ENCODE measurements around the gene RASD1. TPM values are rescaled to one million over a fixed set of nuclear protein-coding genes. Genes with fewer than 3 reads are reported as not detected.

Gene RASD1
- total RNA-seq, 1 donor from 2014 or later, result 6.4 TPM

DNA sequence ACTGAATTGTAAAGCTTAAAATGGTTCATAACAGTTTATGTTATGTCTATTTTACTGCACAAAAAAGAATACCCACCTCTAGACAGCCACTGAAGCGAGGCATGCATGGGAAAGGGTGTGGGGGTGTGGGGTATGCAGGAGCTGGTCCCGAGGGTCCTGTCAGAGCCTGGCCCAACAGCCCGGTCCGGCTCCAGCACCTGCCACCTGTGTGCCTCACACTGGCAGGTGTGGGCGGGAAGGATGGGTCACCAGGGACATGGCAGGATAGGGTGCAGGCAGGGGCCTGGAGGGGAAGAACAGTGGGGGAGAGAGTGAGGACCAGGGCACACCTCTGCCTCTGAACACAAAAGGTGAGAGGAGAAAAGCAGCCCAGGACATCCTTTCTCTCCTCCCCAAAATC is 22.8 kb upstream of the RASD1 start:
- no peaks in the 10 kb centered on the region for H3K27me3 Mint-ChIP-seq
- TF ChIP-seq, protein P1, sequence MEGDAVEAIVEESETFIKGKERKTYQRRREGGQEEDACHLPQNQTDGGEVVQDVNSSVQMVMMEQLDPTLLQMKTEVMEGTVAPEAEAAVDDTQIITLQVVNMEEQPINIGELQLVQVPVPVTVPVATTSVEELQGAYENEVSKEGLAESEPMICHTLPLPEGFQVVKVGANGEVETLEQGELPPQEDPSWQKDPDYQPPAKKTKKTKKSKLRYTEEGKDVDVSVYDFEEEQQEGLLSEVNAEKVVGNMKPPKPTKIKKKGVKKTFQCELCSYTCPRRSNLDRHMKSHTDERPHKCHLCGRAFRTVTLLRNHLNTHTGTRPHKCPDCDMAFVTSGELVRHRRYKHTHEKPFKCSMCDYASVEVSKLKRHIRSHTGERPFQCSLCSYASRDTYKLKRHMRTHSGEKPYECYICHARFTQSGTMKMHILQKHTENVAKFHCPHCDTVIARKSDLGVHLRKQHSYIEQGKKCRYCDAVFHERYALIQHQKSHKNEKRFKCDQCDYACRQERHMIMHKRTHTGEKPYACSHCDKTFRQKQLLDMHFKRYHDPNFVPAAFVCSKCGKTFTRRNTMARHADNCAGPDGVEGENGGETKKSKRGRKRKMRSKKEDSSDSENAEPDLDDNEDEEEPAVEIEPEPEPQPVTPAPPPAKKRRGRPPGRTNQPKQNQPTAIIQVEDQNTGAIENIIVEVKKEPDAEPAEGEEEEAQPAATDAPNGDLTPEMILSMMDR (conservative IDR thresholded peaks at IDR 0.05), result no peak
- no peaks in the 10 kb centered on the region for H3K36me3 Mint-ChIP-seq
- H3K4me1 Mint-ChIP-seq (ENCODE audit: unreplicated experiment), result peaks cover 29% of the 10 kb centered on the region
- no peak for DNase-seq (ENCODE audit: extremely low spot score, unreplicated experiment)
- H3K4me3 Mint-ChIP-seq, result no peak overlapping the region
- no peaks in the 10 kb centered on the region for H3K9me3 Mint-ChIP-seq
- peak overlapping the region; percentile 31 for H3K27ac Mint-ChIP-seq

GRCh38 chr17:17518014-17518413 is 21.8 kb upstream of the RASD1 start:
- no peak for DNase-seq (ENCODE audit: extremely low spot score, unreplicated experiment)
- no peaks in the 10 kb centered on the region for H3K27me3 Mint-ChIP-seq
- H3K9me3 Mint-ChIP-seq, result no peaks in the 10 kb centered on the region
- H3K4me3 Mint-ChIP-seq, result no peak overlapping the region
- TF ChIP-seq, protein P1 (conservative IDR thresholded peaks at IDR 0.05), result no peak
- no peak overlapping the region for H3K27ac Mint-ChIP-seq
- no peaks in the 10 kb centered on the region for H3K36me3 Mint-ChIP-seq
- peaks cover 26% of the 10 kb centered on the region for H3K4me1 Mint-ChIP-seq (ENCODE audit: unreplicated experiment)

- TF ChIP-seq, protein P1 (conservative IDR thresholded peaks at IDR 0.05), result no peak
- Mint-ChIP-seq H3K4me1 (ENCODE audit: unreplicated experiment) (peaks cover 17% of the 10 kb centered on the region), H3K27ac (no peak overlapping the region), H3K9me3 (no peaks in the 10 kb centered on the region), H3K4me3 (no peak overlapping the region), H3K36me3 (no peaks in the 10 kb centered on the region), H3K27me3 (no peaks in the 10 kb centered on the region)
- no peak for DNase-seq (ENCODE audit: extremely low spot score, unreplicated experiment)
These were observed 20.9 kb upstream of the RASD1 start for GRCh38 chr17:17516941-17517720.

- H3K36me3 Mint-ChIP-seq, result no peaks in the 10 kb centered on the region
- no peak for DNase-seq (ENCODE audit: extremely low spot score, unreplicated experiment)
- peak overlapping the region; percentile 10 for H3K4me3 Mint-ChIP-seq
- H3K27ac Mint-ChIP-seq, result peak overlapping the region; percentile 35
- TF ChIP-seq, protein P1 (conservative IDR thresholded peaks at IDR 0.05), result no peak
- no peaks in the 10 kb centered on the region for H3K27me3 Mint-ChIP-seq
- H3K4me1 Mint-ChIP-seq (ENCODE audit: unreplicated experiment), result peaks cover 17% of the 10 kb centered on the region
- no peaks in the 10 kb centered on the region for H3K9me3 Mint-ChIP-seq
These were observed 20.0 kb upstream of the RASD1 start for GRCh38 chr17:17515934-17516930.

DNA sequence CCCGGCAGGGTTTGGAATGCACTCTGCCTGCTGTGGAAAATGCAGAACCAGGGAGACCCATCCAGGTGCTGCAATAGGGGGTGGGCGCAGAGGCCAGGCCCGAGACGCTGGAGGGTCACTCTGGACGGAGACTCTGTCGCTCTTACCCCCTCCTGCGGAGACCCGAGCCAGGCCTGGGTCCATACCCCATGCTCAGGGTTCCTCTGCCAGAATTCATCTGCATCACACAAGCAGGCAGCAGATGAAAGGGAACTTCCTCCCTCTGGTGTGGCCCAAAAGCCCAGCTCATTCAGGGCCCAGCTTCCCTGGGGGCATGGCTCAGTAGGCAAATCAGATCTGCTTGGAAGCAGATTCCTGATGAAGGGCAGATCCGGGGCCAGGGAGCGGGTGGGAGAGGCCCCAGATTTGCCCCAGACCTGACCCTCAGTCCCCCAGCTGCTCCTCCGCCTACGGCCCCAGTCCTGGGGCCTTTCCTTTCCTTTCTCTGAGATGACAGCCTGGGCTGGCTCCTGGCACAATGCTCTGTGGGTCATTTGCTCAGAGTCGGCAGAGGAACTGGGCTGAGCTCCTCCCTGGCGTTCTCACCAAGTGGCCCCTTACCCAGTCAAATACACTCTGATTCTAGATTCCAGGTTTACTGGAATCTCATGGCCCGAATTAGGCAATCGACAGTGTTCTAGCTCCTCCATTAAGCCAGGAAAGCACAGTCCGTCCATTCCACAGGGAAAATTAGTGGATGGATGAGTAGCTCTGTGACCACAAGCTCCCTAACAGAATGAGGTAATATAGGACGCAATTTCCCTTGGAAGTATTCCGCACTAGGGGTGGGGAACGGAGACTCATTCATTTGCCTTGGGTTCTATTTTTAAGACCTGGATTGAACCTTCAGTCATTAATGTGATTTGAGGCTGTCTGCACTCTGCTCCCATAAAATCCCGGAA is 19.1 kb upstream of the RASD1 start:
- Mint-ChIP-seq H3K27ac (peak overlapping the region; percentile 48), H3K36me3 (no peaks in the 10 kb centered on the region), H3K4me1 (ENCODE audit: unreplicated experiment) (peaks cover 17% of the 10 kb centered on the region), H3K27me3 (no peaks in the 10 kb centered on the region), H3K4me3 (no peak overlapping the region), H3K9me3 (no peaks in the 10 kb centered on the region)
- DNase-seq (ENCODE audit: extremely low spot score, unreplicated experiment), result no peak
- TF ChIP-seq, protein P1 (conservative IDR thresholded peaks at IDR 0.05), result no peak
